SW480 (cell line): ENCODE results near the gene PYGB.
"Not testable (repeated sequence)": the region's sequence is repeated elsewhere in the genome, so short reads cannot be mapped to it uniquely, and the experiment has no call there.

Source experiments
- DNase-seq: peaks from one replicate; pipeline ENCODE4 v3.0.0-alpha.2; 2016; ENCODE audit warnings: low spot score

PYGB gene

GRCh38 chr20:25296094-25297093, 48.5 kb downstream of the PYGB start:
- DNase-seq, result peak; percentile 56

- DNase-seq, result no peak
Measured at GRCh38 chr20:25297141-25297905, 49.4 kb downstream of the PYGB start.

GRCh38 chr20:25299806-25300205, 51.9 kb downstream of the PYGB start:
- DNase-seq, result peak; percentile 30

- DNase-seq, result peak; percentile 29
Measured at GRCh38 chr20:25300496-25301170, 52.7 kb downstream of the PYGB start.

- no peak for DNase-seq
Measured at GRCh38 chr20:25301357-25301920, 53.6 kb downstream of the PYGB start.

GRCh38 chr20:25302596-25302995, 54.7 kb downstream of the PYGB start:
- no peak for DNase-seq

- DNase-seq, result no peak
Measured at GRCh38 chr20:25303292-25304024, 55.6 kb downstream of the PYGB start.

GRCh38 chr20:25304025-25304549, 56.2 kb downstream of the PYGB start:
- no peak for DNase-seq

- no peak for DNase-seq
Measured at GRCh38 chr20:25306991-25307903, 59.4 kb downstream of the PYGB start.

- DNase-seq, result no peak
Measured at GRCh38 chr20:25308083-25308491, 60.2 kb downstream of the PYGB start.

- peak; percentile 72 for DNase-seq
Measured at GRCh38 chr20:25308671-25309394, 60.9 kb downstream of the PYGB start.

GRCh38 chr20:25309395-25310267, 61.7 kb downstream of the PYGB start:
- DNase-seq, result peak; percentile 94

- DNase-seq, result peak; percentile 99
Measured at GRCh38 chr20:25310268-25310920, 62.5 kb downstream of the PYGB start.

GRCh38 chr20:25310921-25311728, 63.2 kb downstream of the PYGB start:
- no peak for DNase-seq

- not testable (repeated sequence) for DNase-seq
Measured at GRCh38 chr20:25312716-25313115, 64.8 kb downstream of the PYGB start.

- DNase-seq, result no peak
Measured at GRCh38 chr20:25313593-25313992, 65.7 kb downstream of the PYGB start.
